Measurements from ENCODE around the gene CLEC1B.
"Not testable (repeated sequence)": the region's sequence is repeated elsewhere in the genome, so short reads cannot be mapped to it uniquely, and the experiment has no call there.

CLEC1B gene

DNA sequence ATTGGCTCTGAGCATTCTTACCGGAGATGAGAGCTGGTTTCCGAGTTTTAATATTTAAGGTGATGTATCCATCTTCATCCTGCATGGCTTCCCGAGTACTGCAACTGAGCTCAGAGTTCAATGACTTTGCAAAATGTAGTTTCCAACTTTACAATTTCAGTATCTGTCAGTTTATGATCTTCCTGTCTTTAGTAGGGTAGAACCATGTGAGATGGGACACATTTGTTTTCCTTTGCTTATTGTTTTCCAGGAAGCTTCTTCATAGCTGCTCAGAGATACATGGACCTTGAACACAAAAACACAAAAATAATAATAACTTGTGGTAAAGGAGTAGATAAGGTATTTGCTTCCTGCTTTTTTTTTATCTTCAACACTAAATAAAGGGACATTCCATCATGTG is at the start of gene CLEC1B:
Gene CLEC1B (minus strand): TSS at position 106 of the 400 bp plus-strand sequence. CDS start 21 bp downstream, at position 85.
- no peak for DNase-seq (ENCODE audit: low read depth)

- no peak for DNase-seq (ENCODE audit: low read depth)
Observed at GRCh38 chr12:10048526-10048925, 49.6 kb upstream of the CLEC1B start.

DNA sequence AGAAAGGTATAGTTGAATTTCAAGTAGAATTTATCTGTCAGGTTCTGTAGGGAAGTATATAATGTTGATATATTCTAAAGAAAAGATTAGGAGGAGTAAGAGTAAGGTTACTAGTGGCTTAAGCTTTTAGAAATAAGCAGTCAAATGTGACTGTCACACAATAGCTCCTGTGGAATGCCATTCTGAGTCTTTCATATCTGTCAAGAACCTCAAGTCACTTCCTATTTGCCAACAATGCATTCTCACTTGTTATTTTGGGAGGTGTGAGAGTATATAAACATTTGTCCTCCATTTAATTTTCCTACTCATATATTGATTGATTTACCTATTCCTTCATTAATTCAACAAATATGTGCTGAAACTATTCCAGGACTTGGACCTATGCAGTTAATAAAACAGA is 43.2 kb upstream of the CLEC1B start:
- DNase-seq (ENCODE audit: low read depth), result no peak

DNA sequence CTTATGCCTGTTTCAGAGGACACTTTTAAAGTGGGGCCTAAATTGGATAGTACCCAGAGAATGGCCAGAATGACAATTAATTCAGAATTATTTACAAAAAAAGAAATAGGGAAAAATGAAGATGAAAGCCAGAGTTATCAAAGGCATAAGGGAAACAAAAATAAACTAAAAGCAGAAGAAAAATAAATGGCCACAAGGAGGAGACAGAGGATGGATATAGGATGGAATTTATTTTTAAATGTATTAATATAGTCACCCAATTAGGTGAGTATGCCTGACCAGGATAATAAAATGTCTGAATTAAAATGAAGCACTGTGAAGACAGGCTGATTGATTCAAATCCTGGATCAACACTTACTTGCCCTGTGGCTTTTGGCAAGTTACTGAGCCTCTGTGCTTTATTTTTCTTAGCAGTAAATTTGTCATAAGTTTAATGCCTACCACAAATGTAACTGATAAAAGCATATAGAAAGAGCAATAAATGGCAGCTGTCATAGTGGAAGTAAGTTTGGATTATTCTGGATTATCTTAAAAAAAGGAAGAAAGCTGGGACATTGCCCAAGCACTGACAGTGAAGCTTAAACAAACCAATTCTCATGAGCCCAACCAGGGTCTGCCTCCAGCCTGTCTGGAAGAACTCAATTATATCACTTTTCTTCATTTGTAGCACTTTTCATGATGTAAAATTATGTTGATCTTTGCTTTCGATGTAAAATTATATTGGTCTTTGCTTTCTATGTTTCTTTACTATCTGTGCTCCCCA is 35.0 kb upstream of the CLEC1B start:
- no peak for DNase-seq (ENCODE audit: low read depth)

GRCh38 chr12:10031771-10032175 is 32.9 kb upstream of the CLEC1B start:
- no peak for DNase-seq (ENCODE audit: low read depth)

- DNase-seq (ENCODE audit: low read depth), result no peak
Observed at GRCh38 chr12:10031321-10031720, 32.4 kb upstream of the CLEC1B start.

GRCh38 chr12:10030446-10030845 is 31.5 kb upstream of the CLEC1B start, which contains the start of gene CLEC9A:
CLEC9A (plus strand) TSS chr12:10030682; CDS start chr12:10052688, 22,006 bp downstream.
- DNase-seq (ENCODE audit: low read depth), result no peak

DNA sequence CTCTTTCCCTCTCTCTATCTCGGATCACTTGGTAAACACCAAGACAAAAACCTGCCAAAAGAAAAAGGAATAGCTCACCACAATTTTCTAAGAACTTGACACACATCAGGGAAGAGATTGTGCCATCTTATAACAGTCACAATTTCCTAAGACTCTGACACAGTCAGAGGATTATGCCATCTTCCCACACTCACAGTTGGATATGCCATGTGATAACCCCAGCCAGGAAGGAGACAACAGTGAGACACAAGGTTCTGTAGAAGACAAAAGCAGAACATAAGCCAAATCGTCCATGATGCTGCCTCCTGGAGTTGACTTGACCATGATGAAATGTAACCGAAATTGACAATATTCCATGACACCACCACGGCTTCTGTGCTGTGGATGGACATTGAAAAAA is 28.8 kb upstream of the CLEC1B start:
- no peak for DNase-seq (ENCODE audit: low read depth)

- DNase-seq (ENCODE audit: low read depth), result no peak
Observed at GRCh38 chr12:10027311-10027710, 28.4 kb upstream of the CLEC1B start.

DNA sequence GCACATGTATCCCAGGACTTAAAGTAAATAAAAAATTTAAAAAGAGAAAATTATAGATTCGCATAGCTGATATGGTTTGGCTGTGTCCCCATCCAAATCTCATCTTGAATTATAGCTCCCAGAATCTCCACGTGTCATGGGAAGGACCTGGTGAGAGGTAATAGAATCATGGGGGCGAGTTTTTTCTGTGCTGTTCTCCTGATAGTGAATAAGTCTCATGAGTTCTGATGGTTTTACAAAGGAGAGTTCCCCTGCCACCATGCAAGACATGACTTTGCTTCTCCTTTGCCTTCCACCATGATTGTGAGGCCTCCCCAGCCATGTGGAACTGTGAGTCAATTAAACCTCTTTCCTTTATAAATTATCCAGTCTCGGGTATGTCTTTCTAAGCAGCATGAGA is 27.7 kb upstream of the CLEC1B start:
- not testable (repeated sequence) for DNase-seq (ENCODE audit: low read depth)

- no peak for DNase-seq (ENCODE audit: low read depth)
Observed at GRCh38 chr12:10025236-10025635, 26.3 kb upstream of the CLEC1B start.

DNA sequence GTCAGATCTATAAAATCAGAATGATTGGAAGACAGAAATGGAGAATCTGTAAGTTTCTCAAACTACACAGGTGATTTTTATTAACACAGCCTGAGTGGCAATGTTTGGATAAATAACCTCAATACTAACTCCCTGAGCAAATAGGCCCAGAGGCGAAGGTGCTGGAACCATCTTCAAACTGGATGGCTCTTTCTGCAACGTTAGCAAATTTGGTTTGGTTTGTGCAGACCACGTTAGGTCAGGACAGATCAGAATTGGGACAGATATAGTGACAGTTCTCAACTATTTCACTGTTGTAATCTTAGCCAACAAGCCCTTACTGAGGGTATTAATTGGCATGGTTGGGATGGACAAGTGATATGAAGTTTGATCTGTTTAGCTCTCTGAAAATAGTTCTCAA is 22.4 kb upstream of the CLEC1B start:
- no peak for DNase-seq (ENCODE audit: low read depth)

- no peak for DNase-seq (ENCODE audit: low read depth)
Observed at GRCh38 chr12:10018386-10018785, 19.5 kb upstream of the CLEC1B start.

GRCh38 chr12:10016881-10017280 is 18.0 kb upstream of the CLEC1B start:
- no peak for DNase-seq (ENCODE audit: low read depth)

GRCh38 chr12:10015450-10015849 is 16.5 kb upstream of the CLEC1B start:
- DNase-seq (ENCODE audit: low read depth), result no peak

DNA sequence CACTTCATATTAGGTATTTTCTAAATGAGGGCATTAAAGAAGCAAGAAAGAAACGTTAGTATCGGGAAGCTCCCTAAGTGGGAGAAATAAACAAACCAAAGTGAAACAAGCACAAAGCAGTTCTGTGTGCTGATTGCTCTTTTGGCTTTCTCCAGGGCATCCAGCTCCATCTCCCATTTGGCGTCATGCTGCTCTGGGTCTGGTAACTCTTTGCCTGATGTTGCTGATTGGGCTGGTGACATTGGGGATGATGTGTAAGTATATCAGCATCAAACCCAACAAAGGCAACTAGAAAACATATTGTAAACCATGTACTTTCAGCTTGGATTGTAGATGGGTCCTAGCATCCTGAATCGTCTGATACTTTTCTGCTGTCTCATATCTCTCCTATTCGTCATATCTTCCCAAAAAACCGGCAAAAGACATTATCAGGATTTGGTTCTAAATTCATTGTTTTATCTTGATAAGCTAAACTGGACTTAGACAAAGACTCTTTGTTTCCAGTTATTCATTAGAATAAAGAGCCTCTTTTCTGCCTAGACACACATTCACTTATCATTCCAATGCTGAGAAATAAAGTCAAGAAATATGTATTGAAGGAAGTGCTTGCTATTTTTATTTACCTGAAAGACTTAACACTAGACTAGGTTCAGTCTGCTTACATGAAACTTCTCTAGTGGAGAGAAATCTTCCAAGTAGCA is 13.9 kb upstream of the CLEC1B start:
- no peak for DNase-seq (ENCODE audit: low read depth)

GRCh38 chr12:10001171-10001776 is 2.4 kb upstream of the CLEC1B start:
- DNase-seq (ENCODE audit: low read depth), result no peak

- DNase-seq (ENCODE audit: low read depth), result no peak
Observed at GRCh38 chr12:9992296-9992695, 6.6 kb downstream of the CLEC1B start.

- DNase-seq (ENCODE audit: low read depth), result no peak
Observed at GRCh38 chr12:9991876-9992275, 7.0 kb downstream of the CLEC1B start.

DNA sequence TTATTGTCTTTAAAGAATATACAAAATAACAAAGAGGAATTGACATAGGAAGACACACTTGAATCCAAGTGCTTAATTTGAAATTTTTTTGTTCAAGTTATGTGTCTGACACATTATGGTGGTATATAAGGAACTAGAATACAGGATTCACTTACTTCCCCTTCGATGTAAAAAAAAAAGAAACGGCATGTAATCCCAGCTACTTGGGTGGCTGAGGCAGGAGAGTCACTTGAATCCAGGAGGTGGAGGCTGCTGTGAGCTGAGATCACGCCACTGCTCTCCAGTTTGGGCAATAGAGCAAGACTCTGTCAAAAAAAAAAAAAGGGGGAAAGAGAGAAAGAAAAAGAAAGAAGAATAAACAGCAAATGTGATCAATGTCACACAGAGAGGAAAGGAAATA is 18.8 kb downstream of the CLEC1B start:
- DNase-seq (ENCODE audit: low read depth), result no peak

- DNase-seq (ENCODE audit: low read depth), result no peak
Observed at GRCh38 chr12:9977916-9978315, 21.0 kb downstream of the CLEC1B start.

- not testable (repeated sequence) for DNase-seq (ENCODE audit: low read depth)
Observed at GRCh38 chr12:9976626-9977025, 22.3 kb downstream of the CLEC1B start.

DNA sequence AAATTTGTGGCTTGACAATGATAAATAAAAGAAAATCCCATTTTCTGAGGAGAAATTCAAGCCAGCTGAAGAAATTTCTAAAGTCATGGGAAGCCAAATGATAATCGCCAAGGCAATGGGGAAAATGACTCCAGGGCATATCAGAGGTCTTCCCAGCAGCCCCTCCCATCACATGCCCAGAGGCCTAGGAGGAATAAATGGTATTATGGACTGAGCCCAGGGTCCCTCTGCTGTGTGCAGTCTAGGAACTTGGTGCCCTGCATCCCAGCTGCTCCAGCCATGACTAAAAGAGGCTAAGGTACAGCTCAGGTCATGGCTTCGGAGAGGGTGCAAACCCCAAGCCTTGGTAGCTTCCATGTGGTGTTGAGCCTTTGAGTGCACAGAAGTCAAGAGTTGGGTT is 23.3 kb downstream of the CLEC1B start:
- no peak for DNase-seq (ENCODE audit: low read depth)
